NCI-H446 (cell line): ENCODE results near the gene ADCY5.
A peak's percentile ranks its signal among the peaks of the same experiment; 100 is the strongest.

Experiments used
- DNase-seq, 2 experiments: peaks; one replicate each; lab custom pipeline; 2025; lab: John Stamatoyannopoulos, UW

The ADCY5 gene

GRCh38 chr3:123286308-123287023, 162.4 kb downstream of the ADCY5 start:
- DNase-seq, result peak in 1 of 2 experiments; percentile 45

- DNase-seq, result no peak
Observed at GRCh38 chr3:123285931-123286307, 163.0 kb downstream of the ADCY5 start.

GRCh38 chr3:123285479-123285878, 163.4 kb downstream of the ADCY5 start:
- no peak for DNase-seq

GRCh38 chr3:123285066-123285465, 163.8 kb downstream of the ADCY5 start:
- no peak for DNase-seq

- no peak for DNase-seq
Observed at GRCh38 chr3:123284399-123285010, 164.4 kb downstream of the ADCY5 start.

GRCh38 chr3:123283657-123284398, 165.1 kb downstream of the ADCY5 start:
- no peak for DNase-seq

- DNase-seq, result no peak
Observed at GRCh38 chr3:123283074-123283473, 165.8 kb downstream of the ADCY5 start.

- DNase-seq, result no peak
Observed at GRCh38 chr3:123282461-123282860, 166.4 kb downstream of the ADCY5 start.

GRCh38 chr3:123281929-123282328, 167.0 kb downstream of the ADCY5 start:
- DNase-seq, result no peak

- no peak for DNase-seq
Observed at GRCh38 chr3:123281406-123281805, 167.5 kb downstream of the ADCY5 start.

- no peak for DNase-seq
Observed at GRCh38 chr3:123279121-123279520, 169.8 kb downstream of the ADCY5 start.

- DNase-seq, result no peak
Observed at GRCh38 chr3:123278446-123278845, 170.4 kb downstream of the ADCY5 start.

GRCh38 chr3:123277106-123277505, 171.8 kb downstream of the ADCY5 start:
- DNase-seq, result no peak

- DNase-seq, result no peak
Observed at GRCh38 chr3:123276346-123277006, 172.4 kb downstream of the ADCY5 start.

GRCh38 chr3:123275691-123276090, 173.2 kb downstream of the ADCY5 start:
- no peak for DNase-seq

GRCh38 chr3:123272547-123272946, 176.3 kb downstream of the ADCY5 start:
- DNase-seq, result no peak

- no peak for DNase-seq
Observed at GRCh38 chr3:123271466-123272159, 177.3 kb downstream of the ADCY5 start.

GRCh38 chr3:123270818-123271217, 178.1 kb downstream of the ADCY5 start:
- DNase-seq, result no peak

GRCh38 chr3:123267821-123268220, 181.1 kb downstream of the ADCY5 start:
- no peak for DNase-seq

GRCh38 chr3:123263941-123264340, 184.9 kb downstream of the ADCY5 start:
- DNase-seq, result no peak

GRCh38 chr3:123262868-123263267, 186.0 kb downstream of the ADCY5 start:
- DNase-seq, result no peak

- no peak for DNase-seq
Observed at GRCh38 chr3:123262226-123262625, 186.7 kb downstream of the ADCY5 start.
